ENCODE results near the gene SLC41A1.

The SLC41A1 gene

GRCh38 chr1:205748403-205749233 lies 64.4 kb downstream of the SLC41A1 start:
- Histone ChIP-seq H3K9ac (ENCODE audit: low read depth, low read length) (peak overlapping the region; percentile 88), H3K9me3 (ENCODE audit: insufficient read depth, low read depth, low read length) (no peaks in the 10 kb centered on the region), H3K36me3 (ENCODE audit: insufficient read depth, low read depth, low read length) (peaks cover 25% of the 10 kb centered on the region), H3K27ac (ENCODE audit: low read length) (no peak overlapping the region), H3K4me1 (ENCODE audit: insufficient read depth, low read length) (peaks cover 29% of the 10 kb centered on the region), H3K27me3 (ENCODE audit: insufficient read depth, low read length) (no peaks in the 10 kb centered on the region), H3K4me3 (ENCODE audit: low read length) (peak overlapping the region; percentile 96)

DNA sequence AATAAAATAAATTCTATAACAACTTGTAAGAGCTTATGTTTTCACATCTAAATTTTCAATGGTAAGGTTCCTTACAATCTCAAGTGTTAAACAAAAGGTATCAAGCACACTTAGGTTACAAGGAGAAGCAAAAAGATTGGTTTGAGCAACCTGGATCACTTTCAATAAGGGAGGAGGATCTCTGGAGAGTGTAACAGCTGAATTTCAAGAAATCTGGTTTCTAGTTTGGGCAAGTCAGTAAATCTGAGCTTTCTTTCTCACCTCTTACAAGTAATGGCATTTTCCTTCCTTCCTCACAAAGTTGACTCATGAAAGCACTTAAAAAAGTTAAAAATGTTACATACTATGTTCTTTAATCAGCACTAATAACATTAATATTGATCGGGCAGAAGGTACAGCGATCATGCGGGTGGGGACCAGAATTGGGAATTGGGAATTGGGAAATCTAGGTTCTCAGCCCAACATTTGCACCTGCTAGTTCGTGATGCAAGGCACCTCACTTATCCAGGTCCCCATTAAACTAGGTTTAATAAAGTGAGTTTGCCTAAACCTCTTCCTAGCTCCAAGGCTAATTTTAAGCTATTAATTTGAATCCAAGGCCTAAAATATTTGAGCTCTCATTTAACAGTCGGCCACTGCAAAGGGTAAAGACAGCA lies 66.1 kb downstream of the SLC41A1 start:
- H3K4me1 ChIP-seq (ENCODE audit: insufficient read depth, low read length): peaks cover 38% of the 10 kb centered on the region
- H3K36me3 ChIP-seq (ENCODE audit: insufficient read depth, low read depth, low read length): peaks cover 32% of the 10 kb centered on the region
- no peak overlapping the region for H3K27ac ChIP-seq (ENCODE audit: low read length)
- H3K9ac ChIP-seq (ENCODE audit: low read depth, low read length): peak overlapping the region; percentile 8; the same call in 1 of the 2 replicates
- no peaks in the 10 kb centered on the region for H3K9me3 ChIP-seq (ENCODE audit: insufficient read depth, low read depth, low read length)
- no peaks in the 10 kb centered on the region for H3K27me3 ChIP-seq (ENCODE audit: insufficient read depth, low read length)
- H3K4me3 ChIP-seq (ENCODE audit: low read length): peak overlapping the region; percentile 96

GRCh38 chr1:205744403-205744802 lies 68.6 kb downstream of the SLC41A1 start:
- peaks cover 39% of the 10 kb centered on the region for H3K36me3 ChIP-seq (ENCODE audit: insufficient read depth, low read depth, low read length)
- H3K9ac ChIP-seq (ENCODE audit: low read depth, low read length): no peak overlapping the region

GRCh38 chr1:205743977-205744376 lies 69.0 kb downstream of the SLC41A1 start:
- no peak overlapping the region for H3K27ac ChIP-seq (ENCODE audit: low read length)
- peaks cover 38% of the 10 kb centered on the region for H3K4me1 ChIP-seq (ENCODE audit: insufficient read depth, low read length)
- H3K9ac ChIP-seq (ENCODE audit: low read depth, low read length): no peak overlapping the region
- H3K9me3 ChIP-seq (ENCODE audit: insufficient read depth, low read depth, low read length): no peaks in the 10 kb centered on the region
- no peaks in the 10 kb centered on the region for H3K27me3 ChIP-seq (ENCODE audit: insufficient read depth, low read length)
- H3K4me3 ChIP-seq (ENCODE audit: low read length): peak overlapping the region; percentile 25; the same call in 1 of the 2 replicates
- H3K36me3 ChIP-seq (ENCODE audit: insufficient read depth, low read depth, low read length): peaks cover 42% of the 10 kb centered on the region

More at GRCh38 chr1:205744403-205744802, 68.6 kb downstream of the SLC41A1 start:
- H3K27ac ChIP-seq (ENCODE audit: low read length): no peak overlapping the region
- H3K27me3 ChIP-seq (ENCODE audit: insufficient read depth, low read length): no peaks in the 10 kb centered on the region
- H3K4me1 ChIP-seq (ENCODE audit: insufficient read depth, low read length): peaks cover 38% of the 10 kb centered on the region
- peak overlapping the region; percentile 25; the same call in 1 of the 2 replicates for H3K4me3 ChIP-seq (ENCODE audit: low read length)
- no peaks in the 10 kb centered on the region for H3K9me3 ChIP-seq (ENCODE audit: insufficient read depth, low read depth, low read length)

DNA sequence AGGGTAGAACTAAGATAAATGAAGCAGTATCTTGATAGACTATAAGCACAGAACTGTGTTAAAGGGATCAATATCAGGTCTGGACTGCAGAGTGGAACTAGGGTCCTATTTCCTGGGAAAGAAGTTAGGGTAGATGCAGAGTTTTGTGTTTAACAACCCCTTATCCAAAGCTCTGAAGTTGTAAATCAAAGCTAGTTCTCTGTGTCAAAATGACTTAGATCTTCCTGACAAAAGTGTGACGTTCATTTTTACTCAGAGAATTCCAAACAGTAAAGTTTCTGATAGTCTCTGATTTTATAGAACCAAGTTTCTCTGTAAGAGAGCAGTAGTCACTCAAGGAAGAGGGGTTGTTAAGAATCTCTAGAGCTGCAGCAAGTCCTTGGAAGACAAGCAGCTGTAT lies 71.3 kb downstream of the SLC41A1 start:
- Histone ChIP-seq H3K27ac (ENCODE audit: low read length) (no peak overlapping the region), H3K9me3 (ENCODE audit: insufficient read depth, low read depth, low read length) (no peaks in the 10 kb centered on the region), H3K27me3 (ENCODE audit: insufficient read depth, low read length) (no peaks in the 10 kb centered on the region), H3K9ac (ENCODE audit: low read depth, low read length) (no peak overlapping the region), H3K4me1 (ENCODE audit: insufficient read depth, low read length) (peaks cover 25% of the 10 kb centered on the region), H3K36me3 (ENCODE audit: insufficient read depth, low read depth, low read length) (peaks cover 32% of the 10 kb centered on the region), H3K4me3 (ENCODE audit: low read length) (no peak overlapping the region)

DNA sequence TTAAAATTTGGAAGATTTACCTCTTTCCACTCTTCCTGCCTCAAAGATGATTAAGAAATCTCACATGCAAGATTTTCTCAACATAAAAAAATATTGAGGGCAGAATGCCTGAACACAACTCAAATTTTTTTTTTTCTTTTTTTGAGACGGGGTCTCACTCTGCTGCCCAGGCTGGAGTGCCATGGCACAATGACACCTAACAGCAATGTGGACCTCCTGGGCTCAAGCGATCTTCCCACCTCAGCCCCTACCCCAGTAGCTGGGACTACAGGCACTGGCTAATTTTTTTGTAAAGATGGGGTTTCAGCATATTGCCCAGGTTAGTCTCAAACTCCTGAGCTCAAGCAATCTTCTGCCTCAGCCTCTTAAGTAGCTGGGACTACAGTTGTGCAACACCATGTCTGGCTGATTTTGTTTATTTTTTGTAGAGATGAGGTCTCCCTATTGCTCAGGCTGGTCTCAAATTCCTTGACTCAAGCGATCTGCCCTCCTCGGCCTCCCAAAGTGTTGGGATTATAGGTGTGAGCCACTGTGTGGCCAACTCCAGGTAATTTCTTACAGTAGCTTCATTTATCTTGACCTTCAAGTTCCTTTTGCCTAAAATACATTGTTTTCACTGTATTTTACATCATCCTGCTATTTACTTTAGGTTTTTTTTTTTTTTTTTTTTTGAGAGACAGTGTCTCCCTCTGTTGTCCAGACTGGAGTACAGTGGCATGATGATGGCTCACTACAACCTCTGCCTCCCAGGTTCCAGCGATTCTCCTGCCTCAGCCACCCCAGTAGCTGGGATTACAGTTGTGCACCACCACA lies 73.4 kb downstream of the SLC41A1 start:
- H3K9ac ChIP-seq (ENCODE audit: low read depth, low read length): no peak overlapping the region
- no peaks in the 10 kb centered on the region for H3K9me3 ChIP-seq (ENCODE audit: insufficient read depth, low read depth, low read length)
- peaks cover 17% of the 10 kb centered on the region for H3K4me1 ChIP-seq (ENCODE audit: insufficient read depth, low read length)
- no peaks in the 10 kb centered on the region for H3K27me3 ChIP-seq (ENCODE audit: insufficient read depth, low read length)
- H3K4me3 ChIP-seq (ENCODE audit: low read length): no peak overlapping the region
- no peak overlapping the region for H3K27ac ChIP-seq (ENCODE audit: low read length)
- peaks cover 39% of the 10 kb centered on the region for H3K36me3 ChIP-seq (ENCODE audit: insufficient read depth, low read depth, low read length)

Measured in iPS-20b (cell line).